ENCODE results near the gene TEKT5.

GRCh38 chr16:10668322-10669045 is 26.2 kb downstream of the TEKT5 start:
- peak; percentile 46 to 53 for TF ChIP-seq CTCF (conservative IDR thresholded peaks at IDR 0.05 in 1 of 2, IDR thresholded peaks at IDR 0.05 in 1 of 2; ENCODE audit: low read depth in 1 of 2, low read length in 2 of 2)
- no peak for TF ChIP-seq EZH2 (IDR thresholded peaks at IDR 0.05; ENCODE audit: low read length, missing control alignments)

Measured in fibroblast of lung (primary cell).